Measurements from ENCODE around the gene ADAMTS2. TPM values are rescaled to one million over a fixed set of nuclear protein-coding genes. Genes with fewer than 3 reads are reported as not detected.

ADAMTS2 gene
- total and polyA plus RNA-seq, 2 donors (not counting 1 experiment from before 2014, with no cell fraction given): 16.2 to 70.2 TPM

DNA sequence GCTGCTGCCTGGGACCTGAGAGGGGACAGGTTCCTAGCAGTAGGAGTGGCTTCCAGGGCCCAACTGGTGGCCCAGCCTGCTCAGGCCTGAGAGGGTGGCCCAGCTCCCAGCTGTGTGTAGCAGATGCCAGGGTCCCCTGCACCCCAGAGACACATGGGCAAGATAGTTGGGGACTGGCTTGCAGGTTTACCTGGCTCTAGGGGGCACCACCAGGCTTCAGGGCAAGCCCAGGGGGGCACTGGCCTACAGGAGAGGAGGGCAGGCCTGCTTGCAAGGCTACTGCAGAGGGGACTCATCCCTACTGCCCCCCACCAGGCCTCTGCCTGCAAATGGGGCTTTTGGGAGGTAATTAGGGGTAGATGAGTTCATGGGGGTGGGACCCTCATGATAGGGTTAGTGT, 161.8 kb downstream of the ADAMTS2 start:
- peaks cover 3% of the 10 kb centered on the region for H3K36me3 ChIP-seq (ENCODE audit: control insufficient read depth, insufficient read depth, low read length)
- DNase-seq (ENCODE audit: low read depth in 2 of 2): no peak
- no peaks in the 10 kb centered on the region for H3K27me3 ChIP-seq (ENCODE audit: control insufficient read depth, insufficient read depth, low read length)
- H2AFZ ChIP-seq (ENCODE audit: low read length): no peak overlapping the region
- H3K4me2 ChIP-seq (ENCODE audit: extremely low read depth, insufficient read depth, low read length): no peak overlapping the region
- no peak overlapping the region for H3K4me3 ChIP-seq (replicated peaks in 1 of 4; ENCODE audit: control extremely low read depth in 1 of 4, insufficient read depth in 1 of 4, low read depth in 3 of 4, low read length in 4 of 4)
- H3K9me3 ChIP-seq (ENCODE audit: control insufficient read depth, insufficient read depth, low read depth, low read length): no peaks in the 10 kb centered on the region
- H3K4me1 ChIP-seq (ENCODE audit: control insufficient read depth, extremely low read depth, insufficient read depth, low read length): no peaks in the 10 kb centered on the region
- no peaks in the 10 kb centered on the region for H3K79me2 ChIP-seq (ENCODE audit: control insufficient read depth, insufficient read depth, low read length)
- H3K27ac ChIP-seq (ENCODE audit: insufficient read depth, low read length): no peak overlapping the region
- H3K9ac ChIP-seq (ENCODE audit: insufficient read depth, low read length): no peak overlapping the region
- no peaks in the 10 kb centered on the region for H4K20me1 ChIP-seq (ENCODE audit: control insufficient read depth, extremely low read depth, insufficient read depth, low read length)
- TF ChIP-seq, protein P1, sequence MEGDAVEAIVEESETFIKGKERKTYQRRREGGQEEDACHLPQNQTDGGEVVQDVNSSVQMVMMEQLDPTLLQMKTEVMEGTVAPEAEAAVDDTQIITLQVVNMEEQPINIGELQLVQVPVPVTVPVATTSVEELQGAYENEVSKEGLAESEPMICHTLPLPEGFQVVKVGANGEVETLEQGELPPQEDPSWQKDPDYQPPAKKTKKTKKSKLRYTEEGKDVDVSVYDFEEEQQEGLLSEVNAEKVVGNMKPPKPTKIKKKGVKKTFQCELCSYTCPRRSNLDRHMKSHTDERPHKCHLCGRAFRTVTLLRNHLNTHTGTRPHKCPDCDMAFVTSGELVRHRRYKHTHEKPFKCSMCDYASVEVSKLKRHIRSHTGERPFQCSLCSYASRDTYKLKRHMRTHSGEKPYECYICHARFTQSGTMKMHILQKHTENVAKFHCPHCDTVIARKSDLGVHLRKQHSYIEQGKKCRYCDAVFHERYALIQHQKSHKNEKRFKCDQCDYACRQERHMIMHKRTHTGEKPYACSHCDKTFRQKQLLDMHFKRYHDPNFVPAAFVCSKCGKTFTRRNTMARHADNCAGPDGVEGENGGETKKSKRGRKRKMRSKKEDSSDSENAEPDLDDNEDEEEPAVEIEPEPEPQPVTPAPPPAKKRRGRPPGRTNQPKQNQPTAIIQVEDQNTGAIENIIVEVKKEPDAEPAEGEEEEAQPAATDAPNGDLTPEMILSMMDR (conservative IDR thresholded peaks at IDR 0.05 in 1 of 2, IDR thresholded peaks at IDR 0.05 in 1 of 2; ENCODE audit: low read depth in 1 of 2, low read length in 2 of 2): no peak
- TF ChIP-seq EZH2 (IDR thresholded peaks at IDR 0.05; ENCODE audit: low read length, missing control alignments): no peak

DNA sequence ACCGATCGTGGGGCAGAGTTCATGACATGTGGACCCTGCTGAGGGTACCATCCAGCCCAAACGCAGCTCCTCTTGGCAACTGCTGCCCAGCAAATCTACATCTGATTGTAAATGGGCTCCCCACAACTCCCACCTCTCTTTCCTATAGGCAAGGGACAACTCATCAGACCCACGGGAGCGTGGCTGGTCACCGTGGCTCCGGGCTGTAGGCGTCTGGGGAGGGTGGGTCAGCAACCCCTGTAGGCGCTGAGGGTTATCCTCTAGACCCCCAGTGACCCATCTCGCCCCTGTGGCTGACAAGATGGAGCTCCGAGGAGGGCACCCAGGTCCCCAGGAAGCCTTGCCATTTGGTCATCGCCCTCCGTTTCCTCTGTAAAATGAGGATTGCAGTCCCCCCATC, 162.7 kb downstream of the ADAMTS2 start:
- no peaks in the 10 kb centered on the region for H3K9me3 ChIP-seq (ENCODE audit: control insufficient read depth, insufficient read depth, low read depth, low read length)
- DNase-seq (ENCODE audit: low read depth in 2 of 2): no peak

DNA sequence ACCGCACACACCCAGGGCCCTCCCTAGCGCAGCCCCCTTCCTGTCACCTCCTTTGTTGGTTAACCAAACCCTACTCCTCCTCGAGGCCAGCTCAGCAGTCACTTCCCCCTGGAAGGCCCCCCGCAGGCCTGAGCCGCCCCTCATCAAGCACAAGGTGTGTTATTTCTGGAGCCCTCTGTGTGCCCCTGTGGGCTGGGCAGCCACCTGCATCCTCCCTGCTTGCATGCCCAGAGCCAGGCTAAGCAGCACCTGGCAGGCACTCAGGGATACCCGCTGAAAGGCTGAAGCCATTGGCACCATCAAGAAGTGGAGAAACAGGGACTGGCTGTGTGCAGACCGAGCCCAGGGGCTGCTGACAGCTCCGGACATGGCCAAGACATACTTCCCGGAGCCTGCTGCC, 163.3 kb downstream of the ADAMTS2 start:
- TF ChIP-seq, protein P1 (conservative IDR thresholded peaks at IDR 0.05 in 1 of 2, IDR thresholded peaks at IDR 0.05 in 1 of 2; ENCODE audit: low read depth in 1 of 2, low read length in 2 of 2): no peak
- no peak for TF ChIP-seq EZH2 (IDR thresholded peaks at IDR 0.05; ENCODE audit: low read length, missing control alignments)
- no peaks in the 10 kb centered on the region for H3K4me1 ChIP-seq (ENCODE audit: control insufficient read depth, extremely low read depth, insufficient read depth, low read length)
- H3K4me3 ChIP-seq (replicated peaks in 1 of 4; ENCODE audit: control extremely low read depth in 1 of 4, insufficient read depth in 1 of 4, low read depth in 3 of 4, low read length in 4 of 4): no peak overlapping the region

More for the DNA sequence above, 162.7 kb downstream of the ADAMTS2 start:
- Histone ChIP-seq H3K79me2 (ENCODE audit: control insufficient read depth, insufficient read depth, low read length) (no peaks in the 10 kb centered on the region), H4K20me1 (ENCODE audit: control insufficient read depth, extremely low read depth, insufficient read depth, low read length) (no peaks in the 10 kb centered on the region), H3K27me3 (ENCODE audit: control insufficient read depth, insufficient read depth, low read length) (no peaks in the 10 kb centered on the region), H3K4me1 (ENCODE audit: control insufficient read depth, extremely low read depth, insufficient read depth, low read length) (no peaks in the 10 kb centered on the region), H3K9ac (ENCODE audit: insufficient read depth, low read length) (no peak overlapping the region), H3K4me2 (ENCODE audit: extremely low read depth, insufficient read depth, low read length) (no peak overlapping the region), H2AFZ (ENCODE audit: low read length) (no peak overlapping the region), H3K27ac (ENCODE audit: insufficient read depth, low read length) (no peak overlapping the region), H3K4me3 (replicated peaks in 1 of 4; ENCODE audit: control extremely low read depth in 1 of 4, insufficient read depth in 1 of 4, low read depth in 3 of 4, low read length in 4 of 4) (no peak overlapping the region), H3K36me3 (ENCODE audit: control insufficient read depth, insufficient read depth, low read length) (peaks cover 3% of the 10 kb centered on the region)
- no peak for TF ChIP-seq EZH2 (IDR thresholded peaks at IDR 0.05; ENCODE audit: low read length, missing control alignments)
- TF ChIP-seq, protein P1 (conservative IDR thresholded peaks at IDR 0.05 in 1 of 2, IDR thresholded peaks at IDR 0.05 in 1 of 2; ENCODE audit: low read depth in 1 of 2, low read length in 2 of 2): no peak

More for the DNA sequence above, 163.3 kb downstream of the ADAMTS2 start:
- Histone ChIP-seq H3K9me3 (ENCODE audit: control insufficient read depth, insufficient read depth, low read depth, low read length) (no peaks in the 10 kb centered on the region), H3K9ac (ENCODE audit: insufficient read depth, low read length) (no peak overlapping the region), H3K79me2 (ENCODE audit: control insufficient read depth, insufficient read depth, low read length) (no peaks in the 10 kb centered on the region), H3K36me3 (ENCODE audit: control insufficient read depth, insufficient read depth, low read length) (peaks cover 3% of the 10 kb centered on the region), H2AFZ (ENCODE audit: low read length) (no peak overlapping the region), H4K20me1 (ENCODE audit: control insufficient read depth, extremely low read depth, insufficient read depth, low read length) (no peaks in the 10 kb centered on the region), H3K4me2 (ENCODE audit: extremely low read depth, insufficient read depth, low read length) (no peak overlapping the region), H3K27me3 (ENCODE audit: control insufficient read depth, insufficient read depth, low read length) (no peaks in the 10 kb centered on the region), H3K27ac (ENCODE audit: insufficient read depth, low read length) (no peak overlapping the region)
- no peak for DNase-seq (ENCODE audit: low read depth in 2 of 2)
